Duodenal mucosa (tissue), 2 donors: ENCODE measurements around the gene SPRED2.
A peak's percentile ranks its signal among the peaks of the same experiment; 100 is the strongest.

Experiments used
- H3K27ac ChIP-seq: one replicate; pipeline ENCODE4 v1.7.0; 2013; ENCODE audit warnings: low read depth, low read length
- H3K27me3 ChIP-seq, 2 donors: one replicate each; pipeline ENCODE4 v1.7.0; 2013; ENCODE audit warnings: low read length in 2 of 2, control low read depth in 1 of 2; ENCODE audit not compliant: insufficient read depth in 2 of 2, control insufficient read depth in 1 of 2
- H3K36me3 ChIP-seq, 2 donors: one replicate each; pipeline ENCODE4 v1.7.0; 2013; ENCODE audit warnings: low read length in 2 of 2, control low read depth in 1 of 2; ENCODE audit not compliant: insufficient read depth in 2 of 2, control insufficient read depth in 1 of 2
- H3K4me1 ChIP-seq, 2 donors: one replicate each; pipeline ENCODE4 v1.7.0; 2013; ENCODE audit warnings: low read length in 2 of 2, control low read depth in 1 of 2; ENCODE audit not compliant: insufficient read depth in 2 of 2, control insufficient read depth in 1 of 2
- H3K4me3 ChIP-seq, 2 donors: one replicate each; pipeline ENCODE4 v1.7.0; 2013; ENCODE audit warnings: low read length in 2 of 2, low read depth in 1 of 2
- H3K9ac ChIP-seq, 2 donors: one replicate each; pipeline ENCODE4 v1.7.0; 2013; ENCODE audit warnings: low read length in 2 of 2, low read depth in 1 of 2
- H3K9me3 ChIP-seq, 2 donors: one replicate each; pipeline ENCODE4 v1.7.0; 2013; ENCODE audit warnings: low read length in 2 of 2, control low read depth in 1 of 2; ENCODE audit not compliant: control insufficient read depth in 1 of 2

SPRED2 gene

GRCh38 chr2:65432227-65433190 is at the start of gene SPRED2:
Gene SPRED2 (minus strand): TSS chr2:65432599. CDS start chr2:65431987, 612 bp downstream.
- H3K9ac ChIP-seq: peak within 1 kb of the TSS; percentile 63 to 92
- peak within 1 kb of the TSS; percentile 78 for H3K27ac ChIP-seq
- no peaks in the 10 kb centered on the region for H3K27me3 ChIP-seq
- H3K4me3 ChIP-seq: peak within 1 kb of the TSS; percentile 80 to 86
- no peaks in the 10 kb centered on the region for H3K9me3 ChIP-seq
- H3K4me1 ChIP-seq: peaks cover 20 to 21% of the 10 kb centered on the region in 2 donors
- H3K36me3 ChIP-seq: no peaks in the 10 kb centered on the region

- Histone ChIP-seq H3K27ac (no peak overlapping the region), H3K36me3 (no peaks in the 10 kb centered on the region), H3K9me3 (no peaks in the 10 kb centered on the region), H3K4me3 (no peak overlapping the region), H3K9ac (no peak overlapping the region), H3K4me1 (no peaks in the 10 kb centered on the region), H3K27me3 (peaks cover 3 to 5% of the 10 kb centered on the region in 2 donors)
Measured at GRCh38 chr2:65481961-65482360, 49.6 kb upstream of the SPRED2 start.

- no peak overlapping the region for H3K9ac ChIP-seq
- no peaks in the 10 kb centered on the region for H3K4me1 ChIP-seq
- no peaks in the 10 kb centered on the region for H3K36me3 ChIP-seq
- H3K27ac ChIP-seq: no peak overlapping the region
- peaks cover 3 to 5% of the 10 kb centered on the region in 2 donors for H3K27me3 ChIP-seq
- no peak overlapping the region for H3K4me3 ChIP-seq
- peaks cover 3 to 6% of the 10 kb centered on the region in 2 donors for H3K9me3 ChIP-seq
Measured at GRCh38 chr2:65479524-65479923, 47.1 kb upstream of the SPRED2 start.

GRCh38 chr2:65478498-65479135 is 46.2 kb upstream of the SPRED2 start:
- Histone ChIP-seq H3K27ac (no peak overlapping the region), H3K9ac (no peak overlapping the region), H3K4me1 (no peaks in the 10 kb centered on the region), H3K4me3 (no peak overlapping the region), H3K36me3 (no peaks in the 10 kb centered on the region), H3K9me3 (peaks cover 3 to 6% of the 10 kb centered on the region in 2 donors), H3K27me3 (peaks cover 1 to 5% of the 10 kb centered on the region in 2 donors)

GRCh38 chr2:65477590-65477989 is 45.2 kb upstream of the SPRED2 start:
- Histone ChIP-seq H3K27ac (no peak overlapping the region), H3K4me1 (no peaks in the 10 kb centered on the region), H3K27me3 (peaks cover 0 to 5% of the 10 kb centered on the region in 2 donors), H3K9ac (no peak overlapping the region), H3K9me3 (peaks cover 3 to 6% of the 10 kb centered on the region in 2 donors), H3K36me3 (no peaks in the 10 kb centered on the region), H3K4me3 (no peak overlapping the region)

GRCh38 chr2:65476778-65477177 is 44.4 kb upstream of the SPRED2 start:
- Histone ChIP-seq H3K36me3 (no peaks in the 10 kb centered on the region), H3K9me3 (peaks cover 3 to 6% of the 10 kb centered on the region in 2 donors), H3K4me3 (no peak overlapping the region), H3K4me1 (no peaks in the 10 kb centered on the region), H3K27ac (no peak overlapping the region), H3K9ac (no peak overlapping the region), H3K27me3 (peaks cover 0 to 5% of the 10 kb centered on the region in 2 donors)

- H3K27ac ChIP-seq: no peak overlapping the region
- H3K4me3 ChIP-seq: no peak overlapping the region
- no peak overlapping the region for H3K9ac ChIP-seq
- H3K36me3 ChIP-seq: no peaks in the 10 kb centered on the region
- H3K4me1 ChIP-seq: no peaks in the 10 kb centered on the region
- H3K27me3 ChIP-seq: peaks cover 0 to 5% of the 10 kb centered on the region in 2 donors
- peaks cover 3 to 6% of the 10 kb centered on the region in 2 donors for H3K9me3 ChIP-seq
Measured at GRCh38 chr2:65475000-65475399, 42.6 kb upstream of the SPRED2 start.

- Histone ChIP-seq H3K27ac (no peak overlapping the region), H3K4me3 (no peak overlapping the region), H3K9me3 (peaks cover 3 to 6% of the 10 kb centered on the region in 2 donors), H3K36me3 (no peaks in the 10 kb centered on the region), H3K4me1 (no peaks in the 10 kb centered on the region), H3K27me3 (no peaks in the 10 kb centered on the region), H3K9ac (no peak overlapping the region)
Measured at GRCh38 chr2:65473045-65473444, 40.6 kb upstream of the SPRED2 start.

GRCh38 chr2:65471409-65471808 is 39.0 kb upstream of the SPRED2 start:
- H3K4me3 ChIP-seq: no peak overlapping the region
- no peaks in the 10 kb centered on the region for H3K27me3 ChIP-seq
- H3K9ac ChIP-seq: no peak overlapping the region
- H3K4me1 ChIP-seq: no peaks in the 10 kb centered on the region
- H3K36me3 ChIP-seq: no peaks in the 10 kb centered on the region
- H3K9me3 ChIP-seq: peaks cover 3 to 6% of the 10 kb centered on the region in 2 donors
- no peak overlapping the region for H3K27ac ChIP-seq

GRCh38 chr2:65466551-65466950 is 34.2 kb upstream of the SPRED2 start:
- Histone ChIP-seq H3K9ac (no peak overlapping the region), H3K4me1 (no peaks in the 10 kb centered on the region), H3K27ac (no peak overlapping the region), H3K4me3 (no peak overlapping the region), H3K36me3 (no peaks in the 10 kb centered on the region), H3K9me3 (no peaks in the 10 kb centered on the region), H3K27me3 (no peaks in the 10 kb centered on the region)
